ENCODE results near the gene GLB1L3. TPM values are rescaled to one million over a fixed set of nuclear protein-coding genes. Genes with fewer than 3 reads are reported as not detected.

The GLB1L3 gene
- total RNA-seq, 1 donor from 2014 or later = 16.5 TPM

DNA sequence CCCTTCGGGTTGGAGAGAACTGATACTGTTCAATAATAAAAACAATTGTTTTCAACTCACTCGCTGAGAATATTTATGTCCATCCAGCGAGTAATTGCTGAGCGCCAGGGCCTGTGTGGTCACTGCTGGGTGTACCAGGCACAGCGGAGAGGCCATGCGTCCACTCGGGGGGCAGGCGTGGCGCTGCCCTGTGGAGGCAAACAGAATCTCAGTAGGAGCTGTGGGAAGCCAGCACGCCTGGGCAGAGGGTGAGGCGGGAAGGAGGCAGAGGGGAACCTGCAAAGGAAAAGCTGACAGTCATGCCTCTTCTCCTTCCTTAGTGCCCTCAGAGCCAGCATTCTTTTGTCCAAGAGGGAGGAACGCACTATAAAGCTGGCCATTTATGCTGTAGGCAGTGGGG is 11.4 kb downstream of the GLB1L3 start:
- H3K27ac Mint-ChIP-seq (ENCODE audit: unreplicated experiment) = no peak overlapping the region
- H3K4me1 Mint-ChIP-seq (ENCODE audit: unreplicated experiment) = peaks cover 6% of the 10 kb centered on the region
- TF ChIP-seq, protein P1, sequence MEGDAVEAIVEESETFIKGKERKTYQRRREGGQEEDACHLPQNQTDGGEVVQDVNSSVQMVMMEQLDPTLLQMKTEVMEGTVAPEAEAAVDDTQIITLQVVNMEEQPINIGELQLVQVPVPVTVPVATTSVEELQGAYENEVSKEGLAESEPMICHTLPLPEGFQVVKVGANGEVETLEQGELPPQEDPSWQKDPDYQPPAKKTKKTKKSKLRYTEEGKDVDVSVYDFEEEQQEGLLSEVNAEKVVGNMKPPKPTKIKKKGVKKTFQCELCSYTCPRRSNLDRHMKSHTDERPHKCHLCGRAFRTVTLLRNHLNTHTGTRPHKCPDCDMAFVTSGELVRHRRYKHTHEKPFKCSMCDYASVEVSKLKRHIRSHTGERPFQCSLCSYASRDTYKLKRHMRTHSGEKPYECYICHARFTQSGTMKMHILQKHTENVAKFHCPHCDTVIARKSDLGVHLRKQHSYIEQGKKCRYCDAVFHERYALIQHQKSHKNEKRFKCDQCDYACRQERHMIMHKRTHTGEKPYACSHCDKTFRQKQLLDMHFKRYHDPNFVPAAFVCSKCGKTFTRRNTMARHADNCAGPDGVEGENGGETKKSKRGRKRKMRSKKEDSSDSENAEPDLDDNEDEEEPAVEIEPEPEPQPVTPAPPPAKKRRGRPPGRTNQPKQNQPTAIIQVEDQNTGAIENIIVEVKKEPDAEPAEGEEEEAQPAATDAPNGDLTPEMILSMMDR (IDR thresholded peaks at IDR 0.05; ENCODE audit: unreplicated experiment) = no peak
- H3K9me3 Mint-ChIP-seq (ENCODE audit: unreplicated experiment) = no peaks in the 10 kb centered on the region
- DNase-seq (ENCODE audit: low spot score) = no peak
- H3K36me3 Mint-ChIP-seq (ENCODE audit: low read depth, unreplicated experiment) = peaks cover 6% of the 10 kb centered on the region
- no peaks in the 10 kb centered on the region for H3K27me3 Mint-ChIP-seq (ENCODE audit: unreplicated experiment)
- H3K4me3 Mint-ChIP-seq (ENCODE audit: unreplicated experiment) = no peak overlapping the region

DNA sequence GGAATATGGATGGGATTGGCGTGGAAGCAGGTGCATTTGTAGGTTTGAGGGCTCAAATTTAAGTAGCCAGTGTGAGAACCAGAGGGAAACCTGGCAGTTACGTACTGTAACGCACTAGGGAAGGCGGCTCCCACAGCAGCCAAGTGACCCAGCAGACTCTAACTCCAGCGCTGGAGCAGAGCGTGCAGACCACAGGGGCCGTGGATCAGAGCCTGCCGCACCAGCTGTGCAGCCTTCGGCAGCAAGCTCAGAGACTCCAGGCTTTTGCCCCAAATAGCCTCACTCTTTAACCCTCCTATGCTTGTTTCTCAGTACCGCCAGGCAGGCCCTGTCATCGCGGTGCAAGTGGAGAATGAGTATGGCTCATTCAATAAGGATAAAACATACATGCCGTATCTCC is 12.3 kb downstream of the GLB1L3 start:
- peaks cover 6% of the 10 kb centered on the region for H3K4me1 Mint-ChIP-seq (ENCODE audit: unreplicated experiment)
- H3K9me3 Mint-ChIP-seq (ENCODE audit: unreplicated experiment) = no peaks in the 10 kb centered on the region
- H3K27ac Mint-ChIP-seq (ENCODE audit: unreplicated experiment) = no peak overlapping the region
- H3K27me3 Mint-ChIP-seq (ENCODE audit: unreplicated experiment) = no peaks in the 10 kb centered on the region
- H3K36me3 Mint-ChIP-seq (ENCODE audit: low read depth, unreplicated experiment) = peaks cover 6% of the 10 kb centered on the region
- DNase-seq (ENCODE audit: low spot score) = no peak
- TF ChIP-seq, protein P1 (IDR thresholded peaks at IDR 0.05; ENCODE audit: unreplicated experiment) = no peak
- H3K4me3 Mint-ChIP-seq (ENCODE audit: unreplicated experiment) = no peak overlapping the region

DNA sequence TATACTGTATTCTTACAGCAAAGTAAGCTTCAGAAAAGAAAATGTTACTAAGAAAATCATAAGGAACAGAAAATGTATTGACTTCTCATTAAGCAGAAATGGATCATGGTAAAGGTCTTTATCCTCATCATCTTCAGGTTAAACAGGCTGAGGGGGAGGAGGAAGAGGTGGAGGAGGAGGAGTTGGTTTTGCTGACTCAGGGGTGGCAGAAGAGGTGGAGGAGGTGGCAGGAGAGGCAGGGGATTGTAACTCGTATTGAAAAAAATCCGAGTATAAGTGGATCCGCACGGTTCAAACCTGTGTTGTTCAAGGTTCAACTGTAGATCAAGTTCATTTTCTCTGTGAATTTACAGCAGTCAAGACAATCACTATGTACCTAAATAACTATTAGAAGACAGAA is 13.0 kb downstream of the GLB1L3 start:
- DNase-seq (ENCODE audit: low spot score) = no peak
- H3K27me3 Mint-ChIP-seq (ENCODE audit: unreplicated experiment) = no peaks in the 10 kb centered on the region
- H3K27ac Mint-ChIP-seq (ENCODE audit: unreplicated experiment) = peak overlapping the region; percentile 15
- no peaks in the 10 kb centered on the region for H3K9me3 Mint-ChIP-seq (ENCODE audit: unreplicated experiment)
- H3K4me3 Mint-ChIP-seq (ENCODE audit: unreplicated experiment) = no peak overlapping the region
- peaks cover 6% of the 10 kb centered on the region for H3K4me1 Mint-ChIP-seq (ENCODE audit: unreplicated experiment)
- TF ChIP-seq, protein P1 (IDR thresholded peaks at IDR 0.05; ENCODE audit: unreplicated experiment) = no peak
- peaks cover 6% of the 10 kb centered on the region for H3K36me3 Mint-ChIP-seq (ENCODE audit: low read depth, unreplicated experiment)

DNA sequence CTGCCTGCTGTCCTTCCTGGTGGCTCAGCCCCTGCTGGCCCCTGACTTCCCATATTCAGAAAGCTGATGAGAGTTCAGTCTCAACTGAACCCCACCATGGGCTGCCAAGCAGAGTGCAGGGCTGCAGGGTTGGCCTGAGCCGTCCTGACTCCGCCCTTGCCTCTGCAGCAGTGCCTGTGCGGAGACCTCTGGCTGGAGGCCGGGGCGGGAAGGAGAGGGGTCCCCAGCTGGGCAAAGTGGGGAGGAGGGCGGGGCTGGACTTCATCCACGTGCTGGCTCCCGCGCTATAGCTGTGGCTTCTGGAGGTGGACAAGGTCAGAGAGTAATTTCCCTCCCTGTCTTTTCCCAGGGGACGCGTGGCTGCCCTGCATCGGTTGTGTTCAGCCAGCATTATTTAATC is 13.6 kb downstream of the GLB1L3 start:
- DNase-seq (ENCODE audit: low spot score) = no peak
- no peak overlapping the region for H3K27ac Mint-ChIP-seq (ENCODE audit: unreplicated experiment)
- no peaks in the 10 kb centered on the region for H3K9me3 Mint-ChIP-seq (ENCODE audit: unreplicated experiment)
- TF ChIP-seq, protein P1 (IDR thresholded peaks at IDR 0.05; ENCODE audit: unreplicated experiment) = no peak
- H3K36me3 Mint-ChIP-seq (ENCODE audit: low read depth, unreplicated experiment) = peaks cover 6% of the 10 kb centered on the region
- H3K4me3 Mint-ChIP-seq (ENCODE audit: unreplicated experiment) = no peak overlapping the region
- H3K27me3 Mint-ChIP-seq (ENCODE audit: unreplicated experiment) = no peaks in the 10 kb centered on the region
- H3K4me1 Mint-ChIP-seq (ENCODE audit: unreplicated experiment) = peaks cover 6% of the 10 kb centered on the region

DNA sequence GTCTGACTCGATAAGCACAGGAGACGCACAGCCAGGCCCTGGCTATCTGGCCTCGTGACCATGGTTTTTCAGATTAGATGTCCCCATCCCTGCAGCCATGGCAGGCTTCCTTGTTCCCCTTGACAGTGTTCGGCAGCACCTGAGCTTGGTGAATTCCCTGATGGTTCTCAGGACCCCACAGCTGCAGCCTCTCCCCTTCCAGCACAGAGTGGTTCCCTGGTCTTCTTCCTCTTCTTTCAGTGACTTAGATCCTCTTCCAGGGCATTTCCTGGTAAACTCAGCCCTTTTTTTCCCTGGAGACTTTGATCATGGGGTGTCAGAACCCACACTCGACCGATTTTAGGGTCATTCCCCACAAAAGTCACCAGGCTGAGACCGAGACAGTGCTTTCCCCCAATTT is 14.5 kb downstream of the GLB1L3 start:
- H3K9me3 Mint-ChIP-seq (ENCODE audit: unreplicated experiment) = no peaks in the 10 kb centered on the region
- TF ChIP-seq, protein P1 (IDR thresholded peaks at IDR 0.05; ENCODE audit: unreplicated experiment) = no peak
- no peak for DNase-seq (ENCODE audit: low spot score)
- H3K4me3 Mint-ChIP-seq (ENCODE audit: unreplicated experiment) = no peak overlapping the region
- no peak overlapping the region for H3K27ac Mint-ChIP-seq (ENCODE audit: unreplicated experiment)
- H3K36me3 Mint-ChIP-seq (ENCODE audit: low read depth, unreplicated experiment) = peaks cover 6% of the 10 kb centered on the region
- H3K27me3 Mint-ChIP-seq (ENCODE audit: unreplicated experiment) = no peaks in the 10 kb centered on the region
- peaks cover 6% of the 10 kb centered on the region for H3K4me1 Mint-ChIP-seq (ENCODE audit: unreplicated experiment)

Data from endothelial cell (in vitro differentiated cells).